ENCODE measurements around the gene NFKBIE. TPM values are rescaled to one million over a fixed set of nuclear protein-coding genes. Genes with fewer than 3 reads are reported as not detected.
A peak's percentile ranks its signal among the peaks of the same experiment; 100 is the strongest.
"Not testable (repeated sequence)": the region's sequence is repeated elsewhere in the genome, so short reads cannot be mapped to it uniquely, and the experiment has no call there.

The NFKBIE gene
- total and polyA plus RNA-seq, 2 experiments from 2014 or later, result 12.5 to 34.2 TPM

DNA sequence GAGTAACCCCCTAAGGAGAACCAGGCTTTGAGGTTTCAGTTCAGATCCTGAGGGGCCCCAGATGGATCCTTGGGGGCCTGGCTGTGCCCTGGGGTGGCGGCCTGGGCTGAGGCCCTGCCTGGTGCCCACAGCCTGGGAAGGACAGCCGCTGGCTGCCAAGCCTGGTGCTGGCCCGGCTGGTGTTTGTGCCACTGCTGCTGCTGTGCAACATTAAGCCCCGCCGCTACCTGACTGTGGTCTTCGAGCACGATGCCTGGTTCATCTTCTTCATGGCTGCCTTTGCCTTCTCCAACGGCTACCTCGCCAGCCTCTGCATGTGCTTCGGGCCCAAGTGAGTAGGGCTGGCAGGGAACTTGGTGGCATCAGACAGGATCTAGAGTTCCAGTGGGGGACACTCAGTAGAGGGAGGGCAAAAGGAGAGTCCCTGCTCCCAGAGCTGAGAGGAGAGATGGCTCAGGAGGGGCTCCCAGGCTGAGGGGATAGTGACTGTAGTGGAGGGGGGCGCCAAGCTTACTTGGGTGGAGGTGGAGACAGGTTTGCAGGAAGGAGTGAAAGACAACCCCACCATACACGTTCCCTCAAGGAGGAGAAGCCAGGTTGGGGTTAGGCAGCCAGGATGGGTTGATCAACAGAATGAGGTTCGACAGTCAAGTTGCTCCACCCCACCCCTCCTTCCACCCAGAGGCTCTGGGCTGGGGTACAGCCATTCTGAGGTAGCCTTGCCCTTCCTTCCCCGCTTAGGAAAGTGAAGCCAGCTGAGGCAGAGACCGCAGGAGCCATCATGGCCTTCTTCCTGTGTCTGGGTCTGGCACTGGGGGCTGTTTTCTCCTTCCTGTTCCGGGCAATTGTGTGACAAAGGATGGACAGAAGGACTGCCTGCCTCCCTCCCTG lies 32.4 kb downstream of the NFKBIE start:
- H3K36me3 ChIP-seq, result peaks cover 15% of the 10 kb centered on the region
- H3K4me3 ChIP-seq, result no peak overlapping the region
- H3K27me3 ChIP-seq, result no peaks in the 10 kb centered on the region
- TF ChIP-seq, protein P1, sequence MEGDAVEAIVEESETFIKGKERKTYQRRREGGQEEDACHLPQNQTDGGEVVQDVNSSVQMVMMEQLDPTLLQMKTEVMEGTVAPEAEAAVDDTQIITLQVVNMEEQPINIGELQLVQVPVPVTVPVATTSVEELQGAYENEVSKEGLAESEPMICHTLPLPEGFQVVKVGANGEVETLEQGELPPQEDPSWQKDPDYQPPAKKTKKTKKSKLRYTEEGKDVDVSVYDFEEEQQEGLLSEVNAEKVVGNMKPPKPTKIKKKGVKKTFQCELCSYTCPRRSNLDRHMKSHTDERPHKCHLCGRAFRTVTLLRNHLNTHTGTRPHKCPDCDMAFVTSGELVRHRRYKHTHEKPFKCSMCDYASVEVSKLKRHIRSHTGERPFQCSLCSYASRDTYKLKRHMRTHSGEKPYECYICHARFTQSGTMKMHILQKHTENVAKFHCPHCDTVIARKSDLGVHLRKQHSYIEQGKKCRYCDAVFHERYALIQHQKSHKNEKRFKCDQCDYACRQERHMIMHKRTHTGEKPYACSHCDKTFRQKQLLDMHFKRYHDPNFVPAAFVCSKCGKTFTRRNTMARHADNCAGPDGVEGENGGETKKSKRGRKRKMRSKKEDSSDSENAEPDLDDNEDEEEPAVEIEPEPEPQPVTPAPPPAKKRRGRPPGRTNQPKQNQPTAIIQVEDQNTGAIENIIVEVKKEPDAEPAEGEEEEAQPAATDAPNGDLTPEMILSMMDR (IDR thresholded peaks at IDR 0.05; ENCODE audit: low read depth, low read length), result no peak
- peaks cover 24% of the 10 kb centered on the region for H3K4me1 ChIP-seq (ENCODE audit: low read depth)
- peak overlapping the region; percentile 81 for H3K27ac ChIP-seq
- DNase-seq (ENCODE audit: low read depth in 1 of 2, low spot score in 1 of 2), result no peak
- no peaks in the 10 kb centered on the region for H3K9me3 ChIP-seq (ENCODE audit: low read depth)

- not testable (repeated sequence) for H3K27me3 ChIP-seq
- H3K4me1 ChIP-seq (ENCODE audit: low read depth), result peaks cover 35% of the 10 kb centered on the region
Observed at GRCh38 chr6:44231426-44231825, 33.9 kb downstream of the NFKBIE start.

DNA sequence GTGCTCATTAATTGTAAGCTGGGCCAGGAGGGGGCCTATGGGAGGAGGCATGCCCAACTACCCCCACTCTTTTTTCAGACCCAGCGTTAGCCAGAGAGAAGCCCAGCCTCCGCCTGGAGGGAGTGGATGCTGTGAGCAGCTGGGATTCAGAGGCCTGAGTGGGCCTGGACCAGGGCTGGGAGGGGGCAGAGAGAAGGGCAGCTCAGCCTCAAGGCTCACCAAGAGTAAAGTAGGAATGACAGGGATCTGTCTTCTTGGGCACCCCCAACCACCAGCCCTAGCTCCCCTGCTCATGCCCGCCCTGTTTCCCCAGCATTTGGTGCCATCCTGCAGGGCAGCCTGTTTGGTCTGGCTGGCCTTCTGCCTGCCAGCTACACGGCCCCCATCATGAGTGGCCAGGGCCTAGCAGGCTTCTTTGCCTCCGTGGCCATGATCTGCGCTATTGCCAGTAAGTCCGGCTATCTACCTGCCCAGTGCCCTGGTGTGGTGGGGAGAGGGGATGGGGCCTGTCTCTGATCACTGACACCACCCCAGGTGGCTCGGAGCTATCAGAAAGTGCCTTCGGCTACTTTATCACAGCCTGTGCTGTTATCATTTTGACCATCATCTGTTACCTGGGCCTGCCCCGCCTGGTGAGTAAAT lies 35.2 kb downstream of the NFKBIE start:
- no peak for DNase-seq (ENCODE audit: low read depth in 1 of 2, low spot score in 1 of 2)
- Histone ChIP-seq H3K27ac (no peak overlapping the region), H3K4me3 (no peak overlapping the region), H3K9me3 (ENCODE audit: low read depth) (no peaks in the 10 kb centered on the region), H3K36me3 (peaks cover 15% of the 10 kb centered on the region), H3K27me3 (no peaks in the 10 kb centered on the region), H3K4me1 (ENCODE audit: low read depth) (peaks cover 43% of the 10 kb centered on the region)
- TF ChIP-seq, protein P1 (IDR thresholded peaks at IDR 0.05; ENCODE audit: low read depth, low read length), result no peak

More at GRCh38 chr6:44231426-44231825, 33.9 kb downstream of the NFKBIE start:
- peaks cover 15% of the 10 kb centered on the region for H3K36me3 ChIP-seq
- H3K27ac ChIP-seq; H3K9me3 ChIP-seq (ENCODE audit: low read depth); H3K4me3 ChIP-seq; DNase-seq (ENCODE audit: low read depth in 1 of 2, low spot score in 1 of 2): not testable (repeated sequence)

DNA sequence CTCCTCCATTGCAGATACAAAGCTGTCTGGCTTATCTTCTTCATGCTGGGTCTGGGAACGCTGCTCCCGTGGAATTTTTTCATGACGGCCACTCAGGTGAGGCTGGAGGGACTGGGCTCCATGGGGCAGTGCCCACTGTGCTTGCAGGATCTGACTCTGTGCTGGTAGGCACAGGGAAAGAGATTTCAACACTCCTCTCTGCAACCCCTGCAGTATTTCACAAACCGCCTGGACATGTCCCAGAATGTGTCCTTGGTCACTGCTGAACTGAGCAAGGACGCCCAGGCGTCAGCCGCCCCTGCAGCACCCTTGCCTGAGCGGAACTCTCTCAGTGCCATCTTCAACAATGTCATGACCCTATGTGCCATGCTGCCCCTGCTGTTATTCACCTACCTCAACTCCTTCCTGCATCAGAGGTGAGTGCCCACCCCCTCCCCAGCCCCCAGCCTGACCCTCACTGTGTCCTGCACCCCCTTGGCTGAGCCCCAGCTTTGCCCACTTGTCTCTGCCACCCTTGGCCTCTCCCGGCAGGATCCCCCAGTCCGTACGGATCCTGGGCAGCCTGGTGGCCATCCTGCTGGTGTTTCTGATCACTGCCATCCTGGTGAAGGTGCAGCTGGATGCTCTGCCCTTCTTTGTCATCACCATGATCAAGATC lies 35.8 kb downstream of the NFKBIE start:
- H3K4me1 ChIP-seq (ENCODE audit: low read depth), result peaks cover 40% of the 10 kb centered on the region
- no peak overlapping the region for H3K27ac ChIP-seq
- H3K36me3 ChIP-seq, result peaks cover 15% of the 10 kb centered on the region
- no peak overlapping the region for H3K4me3 ChIP-seq
- no peak for DNase-seq (ENCODE audit: low read depth in 1 of 2, low spot score in 1 of 2)
- no peaks in the 10 kb centered on the region for H3K27me3 ChIP-seq
- TF ChIP-seq, protein P1 (IDR thresholded peaks at IDR 0.05; ENCODE audit: low read depth, low read length), result no peak
- H3K9me3 ChIP-seq (ENCODE audit: low read depth), result no peaks in the 10 kb centered on the region

DNA sequence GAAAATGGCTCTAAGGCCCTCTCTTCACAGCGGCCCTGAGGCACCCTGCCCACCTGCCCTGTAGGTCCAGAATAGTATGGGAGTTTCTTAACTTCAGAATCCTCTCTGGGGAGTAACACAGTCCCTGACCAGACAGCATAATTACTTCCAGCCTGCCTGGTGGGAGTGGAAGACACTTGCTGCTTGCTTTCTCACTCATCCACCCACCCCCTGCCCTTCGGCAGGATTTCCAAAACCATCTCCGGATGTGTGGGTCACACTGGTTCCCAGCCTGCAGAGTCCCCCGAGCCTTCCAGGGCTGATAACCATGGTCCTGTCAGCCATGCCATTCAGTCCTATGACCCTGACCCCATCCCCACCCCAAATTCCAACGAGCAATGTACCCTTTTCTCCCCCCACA lies 36.5 kb downstream of the NFKBIE start:
- Histone ChIP-seq H3K9me3 (ENCODE audit: low read depth) (no peaks in the 10 kb centered on the region), H3K4me3 (no peak overlapping the region), H3K4me1 (ENCODE audit: low read depth) (peaks cover 38% of the 10 kb centered on the region), H3K27ac (no peak overlapping the region), H3K27me3 (no peaks in the 10 kb centered on the region), H3K36me3 (peaks cover 15% of the 10 kb centered on the region)
- TF ChIP-seq, protein P1 (IDR thresholded peaks at IDR 0.05; ENCODE audit: low read depth, low read length), result no peak
- DNase-seq (ENCODE audit: low read depth in 1 of 2, low spot score in 1 of 2), result no peak
